ENCODE measurements around the gene PAPLN. TPM values are rescaled to one million over a fixed set of nuclear protein-coding genes. Genes with fewer than 3 reads are reported as not detected.

The PAPLN gene
- total RNA-seq, 1 donor from 2014 or later: 0.54 TPM

DNA sequence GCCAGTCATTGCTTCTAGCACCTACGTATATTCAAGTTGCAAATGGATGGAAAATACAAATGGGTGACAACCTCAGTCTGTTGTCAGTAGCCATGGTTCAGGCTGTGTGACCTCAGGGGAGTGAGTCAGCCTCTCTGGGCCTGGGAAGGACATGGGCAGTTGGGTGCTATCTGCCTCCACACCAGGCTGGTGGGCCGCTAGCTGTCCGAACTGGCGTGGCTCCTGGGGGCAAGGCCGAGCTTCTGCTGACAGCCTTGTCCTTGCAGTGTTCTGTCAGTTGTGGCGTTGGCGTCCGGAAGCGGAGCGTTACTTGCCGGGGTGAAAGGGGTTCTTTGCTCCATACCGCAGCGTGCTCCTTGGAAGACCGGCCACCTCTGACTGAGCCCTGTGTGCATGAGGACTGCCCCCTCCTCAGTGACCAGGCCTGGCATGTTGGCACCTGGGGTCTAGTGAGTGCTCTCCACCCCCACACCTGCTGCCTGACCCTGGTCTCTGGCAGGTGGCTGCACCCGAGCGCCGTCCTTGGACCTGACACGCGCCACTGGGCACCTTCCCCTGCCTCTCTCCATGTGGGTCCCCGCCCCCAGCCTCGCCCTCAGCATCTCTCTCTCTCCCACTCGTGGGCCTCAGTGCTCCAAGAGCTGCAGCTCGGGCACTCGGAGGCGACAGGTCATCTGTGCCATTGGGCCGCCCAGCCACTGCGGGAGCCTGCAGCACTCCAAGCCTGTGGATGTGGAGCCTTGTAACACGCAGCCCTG is 17.1 kb downstream of the PAPLN start:
- no peak overlapping the region for H3K27ac Mint-ChIP-seq
- DNase-seq: no peak
- peaks cover 2% of the 10 kb centered on the region for H3K27me3 Mint-ChIP-seq
- H3K9me3 Mint-ChIP-seq: no peaks in the 10 kb centered on the region
- no peak overlapping the region for H3K4me3 Mint-ChIP-seq
- no peaks in the 10 kb centered on the region for H3K36me3 Mint-ChIP-seq (ENCODE audit: low read depth)
- H3K4me1 Mint-ChIP-seq: peaks cover 8% of the 10 kb centered on the region
- intact Hi-C loops (cut with micrococcal nuclease): no loop called here

DNA sequence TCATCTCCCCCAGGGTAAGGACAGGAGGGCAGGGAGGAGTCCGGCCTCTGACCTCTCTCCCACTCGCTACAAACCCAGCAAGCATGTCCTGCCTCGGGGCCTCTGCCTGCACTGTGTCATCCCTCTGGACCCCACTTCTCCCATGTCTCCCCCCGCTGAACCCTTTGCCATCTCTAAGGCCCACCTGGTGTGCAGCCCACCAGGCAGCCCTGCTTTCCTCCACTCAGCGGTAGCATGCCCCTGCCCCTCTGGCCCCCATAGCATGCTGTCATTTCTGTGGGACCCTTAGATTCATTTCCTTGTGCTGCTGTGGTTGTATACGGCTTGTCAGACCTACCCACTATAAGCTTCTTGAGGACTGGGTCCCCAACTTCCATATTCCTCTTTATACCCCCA is 17.7 kb downstream of the PAPLN start:
- H3K36me3 Mint-ChIP-seq (ENCODE audit: low read depth): no peaks in the 10 kb centered on the region
- H3K9me3 Mint-ChIP-seq: no peaks in the 10 kb centered on the region
- H3K27me3 Mint-ChIP-seq: peaks cover 2% of the 10 kb centered on the region
- H3K27ac Mint-ChIP-seq: no peak overlapping the region
- intact Hi-C loops (cut with micrococcal nuclease): no loop called here
- no peak for DNase-seq
- no peak overlapping the region for H3K4me3 Mint-ChIP-seq
- peaks cover 6% of the 10 kb centered on the region for H3K4me1 Mint-ChIP-seq

DNA sequence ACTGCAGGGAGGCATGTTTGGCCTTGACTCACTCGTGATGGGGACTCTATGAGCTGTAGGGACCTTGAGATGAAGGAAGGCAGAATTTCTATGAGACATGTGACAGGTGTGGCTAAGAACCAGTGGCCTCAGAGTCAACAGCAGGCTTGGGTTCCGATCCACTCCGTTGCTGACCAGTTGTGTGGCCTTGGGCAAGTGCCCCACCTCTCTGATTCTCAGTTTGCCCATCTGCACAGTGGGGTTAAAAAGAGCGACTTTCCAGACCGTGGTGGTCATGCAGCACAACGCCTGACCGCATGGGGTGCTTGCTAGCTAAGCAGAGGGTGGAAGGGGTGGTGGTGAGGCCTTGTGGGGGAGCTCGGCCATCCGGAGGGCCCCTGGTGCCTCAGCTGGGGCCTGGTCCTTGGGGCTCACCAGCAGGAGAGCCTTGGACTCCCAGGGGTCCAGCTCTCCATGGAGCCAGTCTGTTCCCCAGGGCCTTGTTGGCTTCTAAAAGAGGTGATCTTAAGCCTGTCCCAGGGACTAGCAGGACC is 18.5 kb downstream of the PAPLN start:
- H3K4me1 Mint-ChIP-seq: peaks cover 6% of the 10 kb centered on the region
- DNase-seq: no peak
- H3K27ac Mint-ChIP-seq: no peak overlapping the region
- H3K4me3 Mint-ChIP-seq: no peak overlapping the region
- H3K9me3 Mint-ChIP-seq: no peaks in the 10 kb centered on the region
- H3K27me3 Mint-ChIP-seq: peaks cover 2% of the 10 kb centered on the region
- intact Hi-C loops (cut with micrococcal nuclease): no loop called here
- H3K36me3 Mint-ChIP-seq (ENCODE audit: low read depth): no peaks in the 10 kb centered on the region

DNA sequence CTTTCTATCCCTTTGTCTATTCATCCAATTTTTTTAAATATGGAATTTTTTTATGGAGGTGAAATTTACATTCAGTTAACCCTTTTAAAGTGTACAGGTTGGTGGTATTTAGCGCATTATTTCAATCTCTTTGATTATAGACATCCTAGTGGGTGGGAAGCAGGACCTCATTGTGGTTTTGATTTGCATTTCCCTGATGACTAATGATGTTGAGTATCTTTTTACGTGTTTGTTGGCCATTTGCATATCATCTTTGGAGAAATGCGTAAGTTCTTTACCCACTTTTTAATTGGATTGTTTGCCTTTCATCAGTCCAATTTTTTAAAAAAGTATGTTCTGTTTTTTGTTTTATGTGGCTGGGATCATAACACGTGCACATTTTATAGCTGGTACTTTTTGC is 20.8 kb downstream of the PAPLN start:
- H3K9me3 Mint-ChIP-seq: no peaks in the 10 kb centered on the region
- no peak for DNase-seq
- no peak overlapping the region for H3K4me3 Mint-ChIP-seq
- H3K36me3 Mint-ChIP-seq (ENCODE audit: low read depth): no peaks in the 10 kb centered on the region
- H3K27me3 Mint-ChIP-seq: peaks cover 2% of the 10 kb centered on the region
- H3K4me1 Mint-ChIP-seq: peaks cover 6% of the 10 kb centered on the region
- H3K27ac Mint-ChIP-seq: no peak overlapping the region
- intact Hi-C loops (cut with micrococcal nuclease): no loop called here

DNA sequence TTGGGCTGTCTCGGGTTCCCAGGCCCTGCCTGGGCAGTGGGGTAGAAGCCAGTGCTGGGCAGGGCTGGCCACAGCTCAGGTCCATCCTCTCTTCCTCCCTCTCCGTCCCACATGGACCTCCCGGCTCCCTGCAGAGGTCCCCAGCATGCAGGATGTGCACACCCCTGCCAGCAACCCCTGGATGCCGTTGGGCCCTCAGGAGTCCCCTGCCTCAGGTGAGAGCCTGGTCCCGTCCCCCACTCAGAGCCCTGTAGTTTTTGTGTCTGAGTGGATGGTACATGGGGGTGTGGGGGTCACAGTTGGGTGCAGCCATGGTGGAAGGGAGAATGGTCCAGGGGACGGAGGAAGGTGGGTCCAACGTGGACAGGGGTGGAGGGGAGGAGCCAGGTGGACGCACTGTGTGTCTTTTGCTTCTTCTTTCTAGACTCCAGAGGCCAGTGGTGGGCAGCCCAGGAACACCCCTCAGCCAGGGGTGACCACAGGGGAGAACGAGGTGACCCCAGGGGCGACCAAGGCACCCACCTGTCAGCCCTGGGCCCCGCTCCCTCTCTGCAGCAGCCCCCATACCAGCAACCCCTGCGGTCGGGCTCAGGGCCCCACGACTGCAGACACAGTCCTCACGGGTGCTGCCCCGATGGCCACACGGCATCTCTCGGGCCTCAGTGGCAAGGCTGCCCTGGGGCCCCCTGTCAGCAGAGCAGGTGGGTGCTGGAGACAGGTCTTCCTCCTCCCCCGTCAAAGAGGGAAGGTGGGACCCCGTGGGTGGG is 21.7 kb downstream of the PAPLN start:
- Mint-ChIP-seq H3K4me3 (no peak overlapping the region), H3K27ac (no peak overlapping the region), H3K36me3 (ENCODE audit: low read depth) (no peaks in the 10 kb centered on the region), H3K27me3 (peaks cover 2% of the 10 kb centered on the region), H3K4me1 (peaks cover 6% of the 10 kb centered on the region), H3K9me3 (no peaks in the 10 kb centered on the region)
- DNase-seq: no peak
- intact Hi-C loops (cut with micrococcal nuclease): no loop called here

DNA sequence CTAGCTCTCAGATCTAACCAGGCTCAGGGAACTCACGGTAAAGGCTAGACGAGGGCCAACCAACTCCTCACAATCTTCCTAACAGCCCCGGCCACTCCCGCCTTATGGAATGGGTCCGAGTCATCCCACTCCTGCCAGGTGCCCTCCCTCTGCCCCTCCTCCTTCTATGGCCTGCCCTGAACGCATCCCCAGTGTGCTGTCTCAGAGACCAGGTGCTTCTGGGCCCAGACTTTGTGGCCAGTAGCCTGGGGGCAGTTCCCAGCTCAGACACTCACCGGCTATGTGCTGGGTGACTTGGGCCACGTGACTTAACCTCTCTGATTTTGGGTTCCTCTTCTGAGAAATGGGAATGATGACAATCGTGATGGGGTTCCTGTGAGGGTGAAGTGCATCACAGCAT is 22.5 kb downstream of the PAPLN start:
- Mint-ChIP-seq H3K4me3 (no peak overlapping the region), H3K36me3 (ENCODE audit: low read depth) (no peaks in the 10 kb centered on the region)
- intact Hi-C loops (cut with micrococcal nuclease): no loop called here

DNA sequence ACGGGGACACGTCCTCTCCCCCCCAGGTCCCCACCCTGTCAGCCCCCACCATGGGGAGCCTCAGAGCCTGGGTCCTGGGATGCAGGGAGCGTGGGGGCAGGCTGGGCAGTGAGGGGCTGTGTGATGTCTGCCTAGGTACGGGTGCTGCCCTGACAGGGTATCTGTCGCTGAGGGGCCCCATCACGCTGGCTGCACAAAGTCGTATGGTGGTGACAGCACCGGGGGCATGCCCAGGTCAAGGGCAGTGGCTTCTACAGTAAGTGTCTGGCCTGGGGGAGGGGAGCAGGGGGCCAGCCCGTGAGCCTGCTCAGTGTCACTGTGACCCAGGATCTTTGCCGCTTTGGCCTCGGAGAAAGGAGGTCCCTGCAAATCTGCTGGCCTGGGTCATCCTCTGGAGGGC is 23.3 kb downstream of the PAPLN start:
- Mint-ChIP-seq H3K9me3 (no peaks in the 10 kb centered on the region), H3K36me3 (ENCODE audit: low read depth) (no peaks in the 10 kb centered on the region), H3K4me3 (no peak overlapping the region), H3K27ac (no peak overlapping the region), H3K4me1 (peaks cover 4% of the 10 kb centered on the region), H3K27me3 (peaks cover 2% of the 10 kb centered on the region)
- no peak for DNase-seq
- intact Hi-C loops (cut with micrococcal nuclease): no loop called here

More for the DNA sequence above, 22.5 kb downstream of the PAPLN start:
- DNase-seq: no peak
- H3K27ac Mint-ChIP-seq: no peak overlapping the region
- peaks cover 6% of the 10 kb centered on the region for H3K4me1 Mint-ChIP-seq
- H3K9me3 Mint-ChIP-seq: no peaks in the 10 kb centered on the region
- H3K27me3 Mint-ChIP-seq: peaks cover 2% of the 10 kb centered on the region

DNA sequence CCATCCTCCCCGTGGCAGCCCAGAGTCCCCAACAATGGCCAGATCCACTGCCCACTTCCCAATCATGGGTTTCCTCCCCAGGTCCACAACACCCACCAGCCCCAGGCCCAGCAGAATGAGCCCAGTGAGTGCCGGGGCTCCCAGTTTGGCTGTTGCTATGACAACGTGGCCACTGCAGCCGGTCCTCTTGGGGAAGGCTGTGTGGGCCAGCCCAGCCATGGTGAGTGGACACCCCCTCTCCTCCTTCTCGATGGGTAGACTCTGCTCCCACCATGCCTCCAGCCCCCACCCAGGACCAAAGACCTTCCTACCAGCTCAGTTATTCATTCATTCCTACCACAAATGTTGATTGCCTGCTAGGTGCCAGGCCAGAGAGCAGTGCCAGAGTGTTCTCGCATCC is 23.8 kb downstream of the PAPLN start:
- H3K4me1 Mint-ChIP-seq: peaks cover 4% of the 10 kb centered on the region
- intact Hi-C loops (cut with micrococcal nuclease): no loop called here
- peaks cover 2% of the 10 kb centered on the region for H3K27me3 Mint-ChIP-seq
- no peak overlapping the region for H3K4me3 Mint-ChIP-seq
- H3K9me3 Mint-ChIP-seq: no peaks in the 10 kb centered on the region
- DNase-seq: no peak
- no peaks in the 10 kb centered on the region for H3K36me3 Mint-ChIP-seq (ENCODE audit: low read depth)
- no peak overlapping the region for H3K27ac Mint-ChIP-seq

DNA sequence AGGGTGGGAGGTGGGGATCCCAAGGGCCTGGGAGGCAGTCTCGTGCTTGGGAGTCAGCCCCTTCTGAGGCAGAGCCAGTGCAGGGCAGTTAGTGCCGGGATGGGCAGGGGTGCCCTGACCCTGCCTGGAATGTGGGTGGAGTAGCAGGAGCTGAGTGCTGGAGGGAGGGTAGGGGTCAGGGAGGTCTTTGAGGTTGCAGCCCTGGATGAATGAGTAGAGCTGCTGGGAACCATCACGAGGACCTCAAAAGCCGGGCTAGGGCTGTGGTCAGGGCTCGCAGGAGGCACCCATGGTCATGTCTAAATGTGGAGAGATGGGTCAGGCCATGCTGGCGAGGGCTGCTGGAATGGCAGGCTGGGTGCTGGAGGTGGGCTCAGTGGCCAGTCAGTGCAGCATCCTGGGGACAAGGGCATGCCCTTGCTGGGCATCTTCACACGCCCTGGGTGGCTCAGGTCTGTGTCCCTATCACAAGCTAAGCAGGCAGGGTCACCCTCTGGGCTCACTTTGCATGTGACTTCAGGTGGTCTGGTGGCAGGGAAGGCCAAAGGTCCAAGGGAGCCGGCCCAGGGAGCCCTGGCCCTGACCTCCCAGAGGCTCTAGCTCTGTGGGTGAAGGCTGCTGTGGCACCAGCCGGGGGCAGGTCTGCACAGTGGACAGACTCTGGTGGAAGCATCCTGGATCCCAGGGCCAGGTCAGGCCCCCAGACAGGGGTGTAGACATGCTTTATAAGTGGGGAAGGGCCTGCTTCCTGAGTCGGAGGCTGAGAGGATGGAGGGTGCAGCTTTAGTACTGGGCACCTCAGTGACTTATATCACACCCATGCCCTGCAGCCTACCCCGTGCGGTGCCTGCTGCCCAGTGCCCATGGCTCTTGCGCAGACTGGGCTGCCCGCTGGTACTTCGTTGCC is 24.5 kb downstream of the PAPLN start:
- H3K4me1 Mint-ChIP-seq: peaks cover 4% of the 10 kb centered on the region
- no peak for DNase-seq

DNA sequence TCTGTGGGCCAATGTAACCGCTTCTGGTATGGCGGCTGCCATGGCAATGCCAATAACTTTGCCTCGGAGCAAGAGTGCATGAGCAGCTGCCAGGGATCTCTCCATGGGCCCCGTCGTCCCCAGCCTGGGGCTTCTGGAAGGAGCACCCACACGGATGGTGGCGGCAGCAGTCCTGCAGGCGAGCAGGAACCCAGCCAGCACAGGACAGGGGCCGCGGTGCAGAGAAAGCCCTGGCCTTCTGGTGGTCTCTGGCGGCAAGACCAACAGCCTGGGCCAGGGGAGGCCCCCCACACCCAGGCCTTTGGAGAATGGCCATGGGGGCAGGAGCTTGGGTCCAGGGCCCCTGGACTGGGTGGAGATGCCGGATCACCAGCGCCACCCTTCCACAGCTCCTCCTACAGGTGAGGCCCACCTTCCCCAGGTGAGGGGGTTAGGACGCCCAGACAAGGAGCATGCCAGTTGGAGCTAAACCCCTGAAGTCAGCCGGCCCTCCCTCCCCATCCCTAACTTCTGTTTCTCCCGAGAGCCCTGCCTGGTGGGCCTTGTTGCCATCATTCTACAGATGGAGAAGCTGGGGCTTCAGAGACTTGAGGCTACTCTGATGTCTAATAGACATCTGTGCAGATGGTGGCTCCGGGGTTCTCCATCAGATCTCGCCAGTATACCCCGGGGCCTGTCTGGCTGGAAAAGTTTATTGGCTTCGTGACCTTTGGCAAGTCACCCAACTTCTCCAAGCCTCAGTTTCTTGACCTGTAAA is 25.3 kb downstream of the PAPLN start:
- peaks cover 2% of the 10 kb centered on the region for H3K27me3 Mint-ChIP-seq
- no peak for DNase-seq
- H3K36me3 Mint-ChIP-seq (ENCODE audit: low read depth): no peaks in the 10 kb centered on the region
- H3K9me3 Mint-ChIP-seq: no peaks in the 10 kb centered on the region
- no peak overlapping the region for H3K4me3 Mint-ChIP-seq
- intact Hi-C loops (cut with micrococcal nuclease): no loop called here
- peaks cover 4% of the 10 kb centered on the region for H3K4me1 Mint-ChIP-seq
- H3K27ac Mint-ChIP-seq: no peak overlapping the region

More for the DNA sequence above, 24.5 kb downstream of the PAPLN start:
- no peak overlapping the region for H3K27ac Mint-ChIP-seq
- H3K36me3 Mint-ChIP-seq (ENCODE audit: low read depth): no peaks in the 10 kb centered on the region
- no peak overlapping the region for H3K4me3 Mint-ChIP-seq
- no peaks in the 10 kb centered on the region for H3K9me3 Mint-ChIP-seq
- H3K27me3 Mint-ChIP-seq: peaks cover 2% of the 10 kb centered on the region
- intact Hi-C loops (cut with micrococcal nuclease): no loop called here

DNA sequence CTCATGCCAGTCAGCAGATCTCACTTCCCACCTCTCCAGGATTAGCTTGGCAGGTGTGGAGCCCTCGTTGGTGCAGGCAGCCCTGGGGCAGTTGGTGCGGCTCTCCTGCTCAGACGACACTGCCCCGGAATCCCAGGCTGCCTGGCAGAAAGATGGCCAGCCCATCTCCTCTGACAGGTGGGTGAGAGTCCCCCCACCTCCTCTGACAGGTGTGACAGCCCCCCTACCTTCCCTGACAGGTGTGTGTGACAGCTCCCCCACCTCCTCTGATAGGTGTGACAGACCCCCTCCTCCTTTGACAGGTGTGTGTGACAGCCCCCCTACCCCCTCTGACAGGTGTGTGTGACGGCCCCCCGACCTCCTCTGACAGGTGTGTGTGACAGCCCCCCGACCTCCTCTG is 26.3 kb downstream of the PAPLN start:
- H3K27ac Mint-ChIP-seq: no peak overlapping the region
- intact Hi-C loops (cut with micrococcal nuclease): no loop called here
- H3K9me3 Mint-ChIP-seq: no peaks in the 10 kb centered on the region
- no peaks in the 10 kb centered on the region for H3K4me1 Mint-ChIP-seq
- H3K27me3 Mint-ChIP-seq: no peaks in the 10 kb centered on the region
- H3K4me3 Mint-ChIP-seq: no peak overlapping the region
- no peak for DNase-seq
- no peaks in the 10 kb centered on the region for H3K36me3 Mint-ChIP-seq (ENCODE audit: low read depth)

DNA sequence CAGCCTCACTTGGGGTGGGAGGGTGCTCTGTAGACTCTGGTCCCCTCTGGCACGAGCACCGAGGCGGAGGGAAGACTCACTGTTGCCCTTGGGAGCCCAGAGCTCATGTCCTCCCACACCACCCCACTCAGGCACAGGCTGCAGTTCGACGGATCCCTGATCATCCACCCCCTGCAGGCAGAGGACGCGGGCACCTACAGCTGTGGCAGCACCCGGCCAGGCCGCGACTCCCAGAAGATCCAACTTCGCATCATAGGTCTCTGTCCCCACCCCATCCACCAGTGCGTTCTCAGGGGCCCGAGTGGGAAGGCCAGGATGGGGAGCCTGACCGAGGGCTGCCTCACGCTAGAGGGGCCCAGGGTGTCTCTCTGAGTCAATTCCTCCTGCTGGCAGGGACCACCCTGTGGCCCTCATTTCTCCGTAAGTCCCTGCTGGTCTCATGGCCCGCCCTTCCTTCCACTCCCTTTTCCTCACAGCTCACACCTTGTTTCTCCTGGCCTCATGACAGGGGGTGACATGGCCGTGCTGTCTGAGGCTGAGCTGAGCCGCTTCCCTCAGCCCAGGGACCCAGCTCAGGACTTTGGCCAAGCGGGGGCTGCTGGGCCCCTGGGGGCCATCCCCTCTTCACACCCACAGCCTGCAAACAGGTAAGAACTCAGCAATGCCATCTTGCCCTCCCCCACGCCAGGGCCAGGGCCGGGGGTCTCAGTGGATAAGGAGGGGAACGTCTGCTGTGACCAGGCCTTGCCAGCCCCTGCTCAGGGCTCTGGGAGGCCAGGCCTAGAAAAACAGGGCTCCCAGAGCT is 27.0 kb downstream of the PAPLN start:
- Mint-ChIP-seq H3K27me3 (peaks cover 2% of the 10 kb centered on the region), H3K4me3 (no peak overlapping the region), H3K4me1 (no peaks in the 10 kb centered on the region), H3K9me3 (no peaks in the 10 kb centered on the region), H3K36me3 (ENCODE audit: low read depth) (no peaks in the 10 kb centered on the region), H3K27ac (no peak overlapping the region)
- DNase-seq: no peak
- intact Hi-C loops (cut with micrococcal nuclease): no loop called here
